HG03520 (cell line): Measurements from ENCODE around the gene CLNS1A.
"Not testable (repeated sequence)": the region's sequence is repeated elsewhere in the genome, so short reads cannot be mapped to it uniquely, and the experiment has no call there.

ENCODE experiments used
- ATAC-seq: cut with Tn5 transposase; IDR thresholded peaks from one replicate; pipeline ENCODE4 v1.9.1; 2021; ENCODE audit warnings: mild to moderate bottlenecking, moderate library complexity; ENCODE audit not compliant: unreplicated experiment

Gene CLNS1A

GRCh38 chr11:77637345-77638165 lies at the start of gene CLNS1A:
Gene CLNS1A, minus strand, starts transcription at chr11:77637794. Its CDS starts 80 bp downstream, at chr11:77637714.
- peak; percentile 89 for ATAC-seq

DNA sequence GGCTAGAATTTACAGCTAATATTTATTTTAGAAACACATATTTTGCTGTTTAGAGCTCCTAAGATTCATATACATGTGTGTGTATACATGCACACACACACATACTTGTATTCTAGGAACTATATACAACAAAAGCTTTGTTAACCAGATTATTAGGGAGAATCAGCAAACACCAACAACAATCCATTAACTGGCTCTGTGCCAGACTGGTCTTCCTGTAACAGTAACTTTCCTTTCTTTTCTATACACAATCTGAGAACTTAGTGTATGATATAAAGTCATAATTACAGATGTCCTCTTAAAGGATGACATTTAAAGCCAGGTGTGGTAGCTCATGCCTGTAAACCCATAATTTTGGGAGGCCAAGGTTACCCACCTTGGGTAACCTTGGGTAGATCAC lies 49.5 kb upstream of the CLNS1A start:
- ATAC-seq = no peak

DNA sequence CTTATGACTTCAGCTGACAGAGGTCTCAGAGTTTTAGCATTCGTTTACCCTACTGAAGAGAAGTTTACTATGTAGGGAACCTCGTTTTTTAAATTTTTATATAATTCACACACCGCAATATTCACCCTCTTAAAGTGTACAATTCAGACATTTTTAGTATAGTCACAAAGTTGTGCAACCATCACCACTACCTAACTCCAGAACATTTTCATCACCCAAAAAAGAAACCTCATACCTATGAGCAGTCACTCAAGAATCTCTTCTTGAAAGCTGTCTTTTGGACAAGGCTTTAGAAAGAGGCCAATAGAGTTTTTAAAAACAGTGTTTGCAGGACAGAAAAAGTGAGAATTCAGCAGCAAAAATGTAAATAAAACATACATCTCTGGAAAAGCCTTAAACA lies 39.5 kb upstream of the CLNS1A start:
- no peak for ATAC-seq

GRCh38 chr11:77672264-77672663 lies 34.7 kb upstream of the CLNS1A start:
- ATAC-seq = no peak

GRCh38 chr11:77669848-77670511 lies 32.4 kb upstream of the CLNS1A start:
- ATAC-seq = no peak

DNA sequence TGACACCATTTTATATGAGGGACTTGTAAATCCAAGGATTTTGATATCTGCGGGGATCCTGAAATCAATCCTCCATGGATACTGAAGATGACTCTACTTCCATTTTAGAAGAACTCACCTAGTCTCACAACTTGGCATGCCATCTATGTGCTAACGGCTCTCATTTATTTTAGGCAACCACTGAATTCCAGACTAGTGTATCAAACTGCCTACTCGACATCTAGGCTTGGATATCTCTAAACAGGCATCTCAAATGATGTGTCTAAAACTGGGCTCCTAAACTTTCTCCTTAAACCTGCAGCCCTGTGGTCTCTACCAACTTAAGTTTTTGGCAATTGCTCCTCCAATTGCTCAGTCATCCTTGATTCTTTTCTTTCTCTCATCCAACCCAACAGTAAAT lies 31.2 kb upstream of the CLNS1A start:
- ATAC-seq = no peak

GRCh38 chr11:77665240-77665965 lies 27.8 kb upstream of the CLNS1A start:
- no peak for ATAC-seq

- ATAC-seq = no peak
Measured at GRCh38 chr11:77661670-77662069, 24.1 kb upstream of the CLNS1A start.

- no peak for ATAC-seq
Measured at GRCh38 chr11:77660947-77661346, 23.4 kb upstream of the CLNS1A start.

- ATAC-seq = no peak
Measured at GRCh38 chr11:77658213-77659013, 20.8 kb upstream of the CLNS1A start.

DNA sequence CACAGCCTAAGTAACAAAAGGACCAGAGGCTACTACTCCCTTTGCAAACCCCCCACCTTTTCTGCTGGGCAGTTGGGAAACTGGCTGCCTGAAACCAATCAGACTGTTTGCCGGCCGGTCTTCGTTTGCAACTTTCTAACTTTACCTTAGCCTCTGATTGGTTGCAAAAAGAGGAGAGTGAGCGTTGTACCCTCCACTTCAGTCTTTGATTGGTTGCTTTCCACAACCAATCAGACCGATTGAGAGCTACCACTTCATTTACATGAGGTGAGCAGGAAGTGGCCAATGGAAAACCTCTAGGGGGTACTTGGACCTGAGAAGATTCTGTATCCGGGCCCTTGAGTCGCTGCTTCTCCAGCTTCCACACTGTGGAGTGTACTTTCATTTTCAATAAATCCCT lies 18.8 kb upstream of the CLNS1A start:
- ATAC-seq = no peak

DNA sequence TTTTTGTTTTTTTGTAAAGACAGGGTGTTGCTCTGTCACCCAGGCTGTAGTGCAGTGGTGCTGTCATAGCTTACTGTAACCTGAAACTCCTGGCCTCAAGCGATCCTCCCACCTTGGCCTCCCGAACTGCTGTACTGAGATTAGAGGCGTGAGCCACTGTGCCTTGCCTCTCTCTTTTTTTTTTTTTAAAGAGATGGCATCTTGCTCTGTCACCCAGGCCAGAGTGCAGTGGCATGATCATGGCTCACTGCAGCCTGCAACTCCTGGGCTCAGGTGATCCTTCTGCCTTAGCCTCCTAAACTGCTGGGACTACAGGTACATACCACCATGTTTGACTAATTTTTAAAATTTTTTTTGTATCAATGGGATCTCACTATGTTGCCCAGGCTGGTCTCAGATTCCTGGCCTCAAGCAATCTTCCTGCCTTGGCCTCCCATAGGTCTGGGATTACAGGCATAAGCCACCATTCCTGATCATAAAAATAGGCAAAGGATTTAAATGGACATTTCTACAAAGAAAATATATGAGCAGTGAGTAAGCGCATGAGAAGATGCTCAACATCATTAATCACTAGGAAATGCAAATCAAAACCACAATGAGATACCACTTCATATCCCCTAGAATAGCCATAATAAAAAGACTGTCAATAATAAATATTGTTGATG lies 17.3 kb upstream of the CLNS1A start:
- ATAC-seq = no peak

- ATAC-seq = no peak
Measured at GRCh38 chr11:77650123-77650522, 12.5 kb upstream of the CLNS1A start.

DNA sequence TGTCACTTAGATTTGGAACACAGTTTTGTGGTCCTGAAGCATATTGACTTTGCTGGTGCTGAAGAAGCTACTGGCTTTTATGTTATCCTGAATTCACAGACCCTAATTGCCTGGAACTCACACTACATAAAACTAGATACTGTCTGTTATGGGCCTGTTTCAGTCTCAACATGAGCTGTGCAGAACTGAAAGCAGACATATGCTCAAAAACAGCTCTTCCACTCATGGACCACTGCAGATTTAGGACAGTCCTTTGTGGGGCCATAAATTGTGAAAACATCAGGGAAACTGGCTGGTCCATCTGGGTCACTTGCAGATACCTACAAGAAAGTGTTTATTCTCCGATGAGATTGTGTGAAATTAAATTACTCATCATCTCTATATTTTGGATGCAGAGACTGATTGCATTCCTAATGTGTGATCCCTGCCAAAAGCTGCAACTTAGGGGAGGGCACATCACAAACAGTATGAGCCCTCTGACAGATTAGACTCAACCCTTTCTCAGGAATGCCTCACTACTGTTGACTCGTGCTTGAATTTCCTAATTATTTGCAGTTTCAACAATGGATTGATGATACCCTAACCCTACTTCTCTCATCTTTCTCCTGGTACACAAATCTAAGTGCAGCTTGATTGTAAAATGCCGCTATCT lies 10.2 kb upstream of the CLNS1A start:
- no peak for ATAC-seq

DNA sequence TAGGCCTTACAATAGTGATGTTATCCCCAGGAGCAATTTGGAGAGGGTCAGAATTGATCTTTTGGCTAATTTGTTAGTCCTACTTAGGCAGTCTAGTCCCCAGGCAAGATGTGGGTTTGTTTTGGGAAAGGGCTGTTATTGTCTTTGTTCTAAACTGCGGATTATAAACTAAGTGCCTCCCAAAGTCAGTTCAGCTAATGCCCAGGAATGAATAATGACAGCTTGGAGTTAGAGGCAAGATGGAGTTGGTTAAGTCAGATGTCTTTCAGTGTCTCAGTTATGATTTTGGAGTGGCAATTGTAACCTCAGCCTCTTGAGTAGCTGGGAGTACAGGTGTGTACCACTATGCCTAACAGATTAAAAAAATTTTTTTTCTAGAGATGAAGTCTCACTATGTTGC lies 7.3 kb upstream of the CLNS1A start:
- no peak for ATAC-seq

GRCh38 chr11:77642228-77642627 lies 4.6 kb upstream of the CLNS1A start:
- ATAC-seq = no peak

- no peak for ATAC-seq
Measured at GRCh38 chr11:77636731-77637344, 756 bp downstream of the CLNS1A start.

DNA sequence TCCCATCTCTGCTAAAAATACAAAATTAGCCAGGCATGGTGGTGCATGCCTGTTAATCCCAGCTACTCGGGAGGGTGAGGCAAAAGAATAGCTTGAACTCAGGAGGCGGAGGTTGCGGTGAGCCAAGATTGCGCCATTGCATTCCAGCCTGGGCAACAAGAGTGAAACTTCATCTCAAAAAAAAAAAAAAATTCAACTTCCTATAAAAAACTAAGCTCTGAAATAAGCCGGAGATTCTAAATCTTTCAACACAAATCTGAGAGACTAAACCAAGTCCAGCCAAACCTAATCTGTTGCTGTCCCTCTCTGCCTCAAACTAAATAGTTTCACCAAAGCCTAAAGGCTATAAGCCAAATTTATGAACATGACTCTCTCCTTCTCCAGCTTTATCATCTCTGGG lies 3.7 kb downstream of the CLNS1A start:
- not testable (repeated sequence) for ATAC-seq

- ATAC-seq = no peak
Measured at GRCh38 chr11:77630157-77630710, 7.4 kb downstream of the CLNS1A start.
